ENCODE measurements around the gene THTPA.

GRCh38 chr14:23568021-23568599 lies 12.0 kb downstream of the THTPA start:
- TF ChIP-seq CTCF (IDR thresholded peaks at IDR 0.05) (no peak), POLR2A (IDR thresholded peaks at IDR 0.05) (no peak), POLR2AphosphoS5 (IDR thresholded peaks at IDR 0.05) (no peak)
